ENCODE measurements around the gene OR10H3.
"Not testable (repeated sequence)": the region's sequence is repeated elsewhere in the genome, so short reads cannot be mapped to it uniquely, and the experiment has no call there.

DNA sequence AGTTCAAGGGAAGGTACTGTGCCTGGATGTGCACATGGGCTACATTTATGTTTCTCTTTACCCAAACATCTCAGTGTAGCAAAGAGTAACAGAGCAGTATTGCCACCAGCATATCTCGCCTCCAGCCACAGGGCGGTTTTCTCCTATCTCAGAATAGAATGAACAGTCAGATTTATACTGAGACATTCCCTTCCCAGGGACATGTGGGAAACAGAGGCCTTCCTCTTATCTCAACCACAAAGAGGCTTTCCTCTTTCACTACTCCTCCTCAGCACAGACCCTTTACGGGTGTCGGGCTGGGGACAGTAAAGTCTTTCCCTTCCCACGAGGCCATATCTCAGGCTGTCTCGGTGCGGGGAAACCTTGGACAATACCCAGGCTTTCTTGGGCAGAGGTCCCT is 45.1 kb downstream of the OR10H3 start:
- TF ChIP-seq, protein P1, sequence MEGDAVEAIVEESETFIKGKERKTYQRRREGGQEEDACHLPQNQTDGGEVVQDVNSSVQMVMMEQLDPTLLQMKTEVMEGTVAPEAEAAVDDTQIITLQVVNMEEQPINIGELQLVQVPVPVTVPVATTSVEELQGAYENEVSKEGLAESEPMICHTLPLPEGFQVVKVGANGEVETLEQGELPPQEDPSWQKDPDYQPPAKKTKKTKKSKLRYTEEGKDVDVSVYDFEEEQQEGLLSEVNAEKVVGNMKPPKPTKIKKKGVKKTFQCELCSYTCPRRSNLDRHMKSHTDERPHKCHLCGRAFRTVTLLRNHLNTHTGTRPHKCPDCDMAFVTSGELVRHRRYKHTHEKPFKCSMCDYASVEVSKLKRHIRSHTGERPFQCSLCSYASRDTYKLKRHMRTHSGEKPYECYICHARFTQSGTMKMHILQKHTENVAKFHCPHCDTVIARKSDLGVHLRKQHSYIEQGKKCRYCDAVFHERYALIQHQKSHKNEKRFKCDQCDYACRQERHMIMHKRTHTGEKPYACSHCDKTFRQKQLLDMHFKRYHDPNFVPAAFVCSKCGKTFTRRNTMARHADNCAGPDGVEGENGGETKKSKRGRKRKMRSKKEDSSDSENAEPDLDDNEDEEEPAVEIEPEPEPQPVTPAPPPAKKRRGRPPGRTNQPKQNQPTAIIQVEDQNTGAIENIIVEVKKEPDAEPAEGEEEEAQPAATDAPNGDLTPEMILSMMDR (conservative IDR thresholded peaks at IDR 0.05; ENCODE audit: low read length): not testable (repeated sequence)
- not testable (repeated sequence) for TF ChIP-seq EZH2phosphoT487 (IDR thresholded peaks at IDR 0.05; ENCODE audit: borderline replicate concordance, low read depth, low read length)
